Activated T-helper 1 cell treated with anti-CD3 and anti-CD28 coated beads, Interleukin-12 subunit alpha, Interleukin-12 subunit beta, Interleukin-2, Interleukin-4 antibody, amounts not matched to agents 30 ng/mL and 10 ng/mL and 1 ng/mL, durations not matched to agents 14 hours and 24 hours and 36 hours (primary cell): ENCODE data around the gene RNF152. TPM values are rescaled to one million over a fixed set of nuclear protein-coding genes. Genes with fewer than 3 reads are reported as not detected.

Experiments used
- DNase-seq: peaks from one replicate; pipeline ENCODE4 v3.0.0; 2021; ENCODE audit warnings: low spot score
- H3K27ac Mint-ChIP-seq: one replicate; pipeline ENCODE4 v1.8.0; 2021; ENCODE audit warnings: mild to moderate bottlenecking, mixed read lengths
- H3K27me3 Mint-ChIP-seq: one replicate; pipeline ENCODE4 v1.8.0; 2022; ENCODE audit warnings: mild to moderate bottlenecking, moderate library complexity, mixed read lengths; ENCODE audit not compliant: insufficient read depth
- H3K36me3 Mint-ChIP-seq: one replicate; pipeline ENCODE4 v1.8.0; 2021; ENCODE audit warnings: low read depth, mixed read lengths
- H3K4me1 Mint-ChIP-seq: one replicate; pipeline ENCODE4 v1.8.0; 2021; ENCODE audit warnings: low read depth, mixed read lengths
- H3K4me3 Mint-ChIP-seq: one replicate; pipeline ENCODE4 v1.8.0; 2021; ENCODE audit warnings: mild to moderate bottlenecking, moderate library complexity, mixed read lengths
- H3K9me3 Mint-ChIP-seq: one replicate; pipeline ENCODE4 v1.8.0; 2021; ENCODE audit warnings: mixed read lengths
- intact Hi-C: fragments of 100-400 bp; cut with micrococcal nuclease; formaldehyde crosslinking; loops from one replicate; pipeline ENCODE4 v1.15.1; 2024
- total RNA-seq: library from RNA; stranded (reverse); gene quantifications from 2 replicates; pipeline ENCODE4 v1.2.3, GENCODE V29; 2022

Gene RNF152
- total RNA-seq, 1 donor from 2014 or later = 0.65 TPM

DNA sequence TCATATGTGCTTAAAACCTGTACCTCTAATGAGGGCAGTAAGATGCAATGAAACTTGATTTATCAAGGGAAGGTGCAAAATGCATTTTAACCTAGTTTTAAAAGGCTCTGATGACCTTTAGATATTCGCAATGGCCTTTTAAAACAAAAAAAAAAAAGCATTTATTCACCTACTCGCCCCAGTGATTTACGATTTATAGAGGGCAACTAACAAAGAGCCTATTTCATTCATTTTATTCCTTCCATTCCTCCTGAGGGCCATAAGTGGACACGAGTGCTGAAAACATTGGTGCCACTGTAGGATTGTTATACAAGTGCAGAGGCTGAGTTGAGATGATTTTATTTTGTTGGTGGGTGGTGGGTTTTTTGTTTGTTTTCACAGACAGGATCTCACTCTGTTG, 48.1 kb downstream of the RNF152 start:
- Mint-ChIP-seq H3K9me3 (no peaks in the 10 kb centered on the region), H3K4me1 (peaks cover 7% of the 10 kb centered on the region), H3K27ac (no peak overlapping the region), H3K36me3 (no peaks in the 10 kb centered on the region), H3K27me3 (peaks cover 8% of the 10 kb centered on the region), H3K4me3 (no peak overlapping the region)
- no peak for DNase-seq
- intact Hi-C loops = no loop called here

DNA sequence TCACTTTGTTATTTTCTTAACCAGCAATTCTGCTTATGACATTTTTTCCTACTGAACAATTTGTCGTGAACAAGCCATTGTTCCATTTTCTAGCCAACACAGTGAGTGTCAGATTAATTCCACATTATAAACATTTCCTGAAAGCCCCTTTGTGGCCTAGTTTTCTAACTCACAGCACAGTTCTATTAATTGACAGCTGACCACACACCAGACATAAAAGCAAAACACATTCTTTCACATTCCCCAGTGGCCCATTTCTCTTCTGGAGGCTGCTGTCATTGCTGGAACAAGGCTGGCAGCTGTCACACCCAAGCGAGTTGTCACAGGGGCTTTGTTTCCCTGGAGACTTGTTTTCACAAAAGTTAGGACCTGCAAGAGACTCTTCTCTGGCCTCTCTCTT, 50.7 kb downstream of the RNF152 start:
- intact Hi-C loops = no loop called here
- Mint-ChIP-seq H3K27ac (no peak overlapping the region), H3K4me1 (no peaks in the 10 kb centered on the region), H3K9me3 (no peaks in the 10 kb centered on the region), H3K36me3 (no peaks in the 10 kb centered on the region), H3K4me3 (no peak overlapping the region), H3K27me3 (peaks cover 8% of the 10 kb centered on the region)
- no peak for DNase-seq

- Mint-ChIP-seq H3K27me3 (peaks cover 8% of the 10 kb centered on the region), H3K4me3 (no peak overlapping the region), H3K4me1 (no peaks in the 10 kb centered on the region), H3K9me3 (no peaks in the 10 kb centered on the region), H3K27ac (no peak overlapping the region), H3K36me3 (no peaks in the 10 kb centered on the region)
- intact Hi-C loops = no loop called here
- DNase-seq = no peak
Measured at GRCh38 chr18:61841706-61842105, 51.1 kb downstream of the RNF152 start.

- DNase-seq = no peak
- Mint-ChIP-seq H3K9me3 (no peaks in the 10 kb centered on the region), H3K36me3 (no peaks in the 10 kb centered on the region), H3K4me1 (no peaks in the 10 kb centered on the region), H3K4me3 (no peak overlapping the region), H3K27ac (no peak overlapping the region), H3K27me3 (peaks cover 7% of the 10 kb centered on the region)
- intact Hi-C loops = no loop called here
Measured at GRCh38 chr18:61840324-61840723, 52.5 kb downstream of the RNF152 start.

- H3K27me3 Mint-ChIP-seq = peaks cover 3% of the 10 kb centered on the region
- H3K27ac Mint-ChIP-seq = no peak overlapping the region
- no peaks in the 10 kb centered on the region for H3K9me3 Mint-ChIP-seq
- no peaks in the 10 kb centered on the region for H3K36me3 Mint-ChIP-seq
- intact Hi-C loops = no loop called here
- no peak for DNase-seq
- H3K4me1 Mint-ChIP-seq = peaks cover 2% of the 10 kb centered on the region
- no peak overlapping the region for H3K4me3 Mint-ChIP-seq
Measured at GRCh38 chr18:61838521-61838920, 54.3 kb downstream of the RNF152 start.

- no peak overlapping the region for H3K4me3 Mint-ChIP-seq
- H3K27ac Mint-ChIP-seq = no peak overlapping the region
- DNase-seq = no peak
- H3K4me1 Mint-ChIP-seq = peaks cover 11% of the 10 kb centered on the region
- intact Hi-C loops = no loop called here
- peaks cover 13% of the 10 kb centered on the region for H3K27me3 Mint-ChIP-seq
- no peaks in the 10 kb centered on the region for H3K9me3 Mint-ChIP-seq
- H3K36me3 Mint-ChIP-seq = no peaks in the 10 kb centered on the region
Measured at GRCh38 chr18:61833978-61834377, 58.8 kb downstream of the RNF152 start.

DNA sequence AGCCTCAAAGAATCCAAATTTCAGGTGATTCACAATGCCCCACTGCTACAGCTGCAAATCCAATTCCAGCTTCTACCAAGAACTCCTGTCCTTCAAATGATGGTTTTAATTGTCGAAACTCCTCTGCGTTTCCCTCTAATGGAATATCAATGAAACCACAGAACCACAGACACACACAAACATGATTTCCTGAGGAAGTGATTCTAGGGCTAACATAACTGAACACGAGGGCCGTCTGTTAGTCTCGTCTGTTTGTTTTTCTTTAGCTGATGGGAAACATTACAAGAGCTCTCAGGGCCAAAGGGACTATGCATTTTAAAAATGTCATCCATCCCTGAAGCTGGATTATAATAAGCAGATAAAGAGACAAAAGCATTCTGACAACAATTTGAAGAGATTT, 59.4 kb downstream of the RNF152 start:
- H3K27ac Mint-ChIP-seq = no peak overlapping the region
- no peak overlapping the region for H3K4me3 Mint-ChIP-seq
- H3K4me1 Mint-ChIP-seq = peaks cover 11% of the 10 kb centered on the region
- no peaks in the 10 kb centered on the region for H3K9me3 Mint-ChIP-seq
- no peaks in the 10 kb centered on the region for H3K36me3 Mint-ChIP-seq
- peaks cover 13% of the 10 kb centered on the region for H3K27me3 Mint-ChIP-seq
- no peak for DNase-seq
- intact Hi-C loops = no loop called here

DNA sequence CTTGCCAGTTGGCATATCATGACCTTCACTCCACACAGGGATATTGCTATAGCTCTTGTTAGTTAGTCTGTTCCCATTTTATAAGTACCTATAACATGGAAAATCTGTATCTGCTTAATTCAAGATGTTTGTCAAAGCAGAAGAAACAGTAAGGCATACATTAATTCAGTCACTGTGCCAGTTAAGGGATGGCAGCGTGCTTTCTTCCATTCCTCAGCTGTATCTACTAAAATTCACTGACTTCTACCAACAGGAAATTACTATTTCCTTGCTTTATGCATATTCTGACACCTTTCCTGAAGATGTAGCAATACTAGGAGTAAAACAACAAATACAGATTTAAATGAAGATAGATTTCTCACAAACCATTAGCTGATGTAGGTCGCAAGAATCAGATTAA, 59.9 kb downstream of the RNF152 start:
- no peaks in the 10 kb centered on the region for H3K36me3 Mint-ChIP-seq
- intact Hi-C loops = no loop called here
- H3K4me1 Mint-ChIP-seq = peaks cover 11% of the 10 kb centered on the region
- no peaks in the 10 kb centered on the region for H3K9me3 Mint-ChIP-seq
- peaks cover 15% of the 10 kb centered on the region for H3K27me3 Mint-ChIP-seq
- H3K27ac Mint-ChIP-seq = no peak overlapping the region
- no peak for DNase-seq
- no peak overlapping the region for H3K4me3 Mint-ChIP-seq

- no peaks in the 10 kb centered on the region for H3K9me3 Mint-ChIP-seq
- intact Hi-C loops = no loop called here
- peaks cover 16% of the 10 kb centered on the region for H3K27me3 Mint-ChIP-seq
- H3K36me3 Mint-ChIP-seq = no peaks in the 10 kb centered on the region
- H3K4me1 Mint-ChIP-seq = peaks cover 11% of the 10 kb centered on the region
- DNase-seq = no peak
- H3K4me3 Mint-ChIP-seq = no peak overlapping the region
- no peak overlapping the region for H3K27ac Mint-ChIP-seq
Measured at GRCh38 chr18:61831071-61831470, 61.7 kb downstream of the RNF152 start.

DNA sequence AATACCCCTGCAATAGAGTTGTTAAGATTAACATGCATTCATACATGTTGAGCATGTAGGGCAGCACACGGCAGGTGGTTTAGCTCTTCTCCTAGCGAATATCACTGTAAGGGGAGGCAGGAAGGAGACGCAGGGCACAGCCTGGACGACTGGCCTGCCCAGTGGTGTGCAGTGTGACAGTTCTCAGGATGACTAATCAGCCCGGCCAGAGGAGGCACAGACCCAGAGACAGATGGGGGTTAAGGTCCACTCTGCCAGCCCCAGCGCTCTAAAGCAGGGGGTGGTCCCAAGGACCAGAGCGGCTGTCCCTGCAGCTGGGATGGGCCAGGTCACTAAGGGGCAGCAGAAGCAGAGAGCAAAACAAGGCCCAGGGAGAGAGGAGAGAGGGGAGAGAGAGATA, 63.7 kb downstream of the RNF152 start:
- H3K27ac Mint-ChIP-seq = no peak overlapping the region
- peaks cover 16% of the 10 kb centered on the region for H3K27me3 Mint-ChIP-seq
- H3K9me3 Mint-ChIP-seq = no peaks in the 10 kb centered on the region
- H3K36me3 Mint-ChIP-seq = no peaks in the 10 kb centered on the region
- DNase-seq = no peak
- no peak overlapping the region for H3K4me3 Mint-ChIP-seq
- peaks cover 11% of the 10 kb centered on the region for H3K4me1 Mint-ChIP-seq
- intact Hi-C loops = no loop called here

- intact Hi-C loops = no loop called here
- no peaks in the 10 kb centered on the region for H3K9me3 Mint-ChIP-seq
Measured at GRCh38 chr18:61827591-61827990, 65.2 kb downstream of the RNF152 start.

GRCh38 chr18:61825386-61825785, 67.4 kb downstream of the RNF152 start:
- Mint-ChIP-seq H3K27me3 (peaks cover 8% of the 10 kb centered on the region), H3K4me3 (no peak overlapping the region), H3K9me3 (no peaks in the 10 kb centered on the region), H3K36me3 (no peaks in the 10 kb centered on the region), H3K4me1 (no peaks in the 10 kb centered on the region), H3K27ac (no peak overlapping the region)
- no peak for DNase-seq
- intact Hi-C loops = no loop called here

More at GRCh38 chr18:61827591-61827990, 65.2 kb downstream of the RNF152 start:
- no peak for DNase-seq
- no peaks in the 10 kb centered on the region for H3K36me3 Mint-ChIP-seq
- H3K27me3 Mint-ChIP-seq = peaks cover 16% of the 10 kb centered on the region
- H3K4me1 Mint-ChIP-seq = no peaks in the 10 kb centered on the region
- no peak overlapping the region for H3K27ac Mint-ChIP-seq
- H3K4me3 Mint-ChIP-seq = no peak overlapping the region

GRCh38 chr18:61824733-61825363, 68.0 kb downstream of the RNF152 start:
- Mint-ChIP-seq H3K36me3 (no peaks in the 10 kb centered on the region), H3K27me3 (peaks cover 6% of the 10 kb centered on the region), H3K4me1 (no peaks in the 10 kb centered on the region), H3K4me3 (no peak overlapping the region), H3K27ac (no peak overlapping the region), H3K9me3 (no peaks in the 10 kb centered on the region)
- DNase-seq = no peak
- intact Hi-C loops = no loop called here

GRCh38 chr18:61823595-61823994, 69.2 kb downstream of the RNF152 start:
- intact Hi-C loops = no loop called here
- Mint-ChIP-seq H3K4me1 (no peaks in the 10 kb centered on the region), H3K4me3 (no peak overlapping the region), H3K9me3 (no peaks in the 10 kb centered on the region), H3K27me3 (peaks cover 3% of the 10 kb centered on the region), H3K27ac (no peak overlapping the region), H3K36me3 (no peaks in the 10 kb centered on the region)
- no peak for DNase-seq
